ENCODE measurements around the gene MUS81.

MUS81 gene

GRCh38 chr11:65862191-65862735 is 2.0 kb downstream of the MUS81 start:
- DNase-seq, result no peak

GRCh38 chr11:65862941-65863888 is 3.0 kb downstream of the MUS81 start:
- DNase-seq, result no peak

GRCh38 chr11:65863889-65864705 is 3.9 kb downstream of the MUS81 start:
- DNase-seq, result no peak

GRCh38 chr11:65864706-65865471 is 4.7 kb downstream of the MUS81 start:
- no peak for DNase-seq

- DNase-seq, result no peak
Observed at GRCh38 chr11:65865550-65866172, 5.4 kb downstream of the MUS81 start.

GRCh38 chr11:65866509-65867283 is 6.5 kb downstream of the MUS81 start:
- no peak for DNase-seq

GRCh38 chr11:65867284-65868071 is 7.2 kb downstream of the MUS81 start:
- no peak for DNase-seq

- peak; percentile 25 to 43 for DNase-seq
Observed at GRCh38 chr11:65868076-65868667, 7.9 kb downstream of the MUS81 start.

- no peak for DNase-seq
Observed at GRCh38 chr11:65868907-65869306, 8.7 kb downstream of the MUS81 start.

GRCh38 chr11:65869643-65870306 is 9.5 kb downstream of the MUS81 start:
- no peak for DNase-seq

- DNase-seq, result no peak
Observed at GRCh38 chr11:65870307-65870658, 10.1 kb downstream of the MUS81 start.

- DNase-seq, result peak; percentile 30 to 53
Observed at GRCh38 chr11:65870706-65871681, 10.8 kb downstream of the MUS81 start.

GRCh38 chr11:65871811-65872548 is 11.7 kb downstream of the MUS81 start:
- DNase-seq, result no peak

- no peak for DNase-seq
Observed at GRCh38 chr11:65872586-65873317, 12.5 kb downstream of the MUS81 start, which contains the start of gene EFEMP2. TSS of gene EFEMP2 (minus strand) at chr11:65872800. CDS start at chr11:65872354, 446 bp downstream.

- DNase-seq, result peak; percentile 86 to 88
Observed at GRCh38 chr11:65873318-65874156, 13.3 kb downstream of the MUS81 start.

- no peak for DNase-seq
Observed at GRCh38 chr11:65879617-65880016, 19.4 kb downstream of the MUS81 start, which contains the start of gene CTSW. TSS of gene CTSW (plus strand) at chr11:65879837. CDS start at chr11:65879855, 18 bp downstream.

Data from Kasumi-1 (cell line).